Measurements from ENCODE around the gene PIH1D1. TPM values are rescaled to one million over a fixed set of nuclear protein-coding genes. Genes with fewer than 3 reads are reported as not detected.

PIH1D1 gene
- total and polyA plus RNA-seq, 4 donors = 41.4 to 59.4 (median 47.2) TPM

DNA sequence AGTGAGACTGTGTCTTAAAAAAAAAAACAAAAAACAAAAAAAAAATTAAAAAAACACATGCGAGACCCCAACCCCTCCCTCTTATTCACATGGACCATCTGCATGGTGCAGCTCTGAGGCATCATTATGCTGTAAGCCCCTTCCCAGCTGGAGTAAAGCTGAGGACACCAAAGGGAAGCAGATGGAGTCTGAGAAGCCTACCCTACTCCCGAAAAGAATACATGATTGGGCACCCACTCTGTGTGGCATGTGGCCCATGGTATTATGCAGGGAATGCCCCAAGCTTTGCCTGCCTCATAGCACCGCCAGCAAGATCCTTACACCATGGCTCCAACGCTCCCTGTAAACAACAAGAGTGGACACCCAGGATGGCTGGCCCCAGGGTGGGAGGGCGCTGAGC is 33.1 kb downstream of the PIH1D1 start:
- no peak for DNase-seq (ENCODE audit: low spot score)
- H3K9ac ChIP-seq (ENCODE audit: low read depth in 1 of 2, low read length in 2 of 2) = no peak overlapping the region
- no peak overlapping the region for H3K4me3 ChIP-seq (ENCODE audit: low read depth in 1 of 3, low read length in 3 of 3)
- peaks cover under 1 to 16% (median 6%) of the 10 kb centered on the region in 4 donors for H3K27me3 ChIP-seq (ENCODE audit: control insufficient read depth in 4 of 4, insufficient read depth in 4 of 4, low read length in 3 of 4)
- 75% methylated on average over 5 of the region's 5 CpGs for WGBS
- no peak for TF ChIP-seq TAF1 (conservative IDR thresholded peaks at IDR 0.05)
- no peak for TF ChIP-seq GABPA (IDR thresholded peaks at IDR 0.05 in 1 of 2, conservative IDR thresholded peaks at IDR 0.05 in 1 of 2)
- TF ChIP-seq JUND (IDR thresholded peaks at IDR 0.05) = no peak
- no peak for TF ChIP-seq HNF4A (conservative IDR thresholded peaks at IDR 0.05)
- TF ChIP-seq RXRA (IDR thresholded peaks at IDR 0.05) = no peak
- TF ChIP-seq, protein P1, sequence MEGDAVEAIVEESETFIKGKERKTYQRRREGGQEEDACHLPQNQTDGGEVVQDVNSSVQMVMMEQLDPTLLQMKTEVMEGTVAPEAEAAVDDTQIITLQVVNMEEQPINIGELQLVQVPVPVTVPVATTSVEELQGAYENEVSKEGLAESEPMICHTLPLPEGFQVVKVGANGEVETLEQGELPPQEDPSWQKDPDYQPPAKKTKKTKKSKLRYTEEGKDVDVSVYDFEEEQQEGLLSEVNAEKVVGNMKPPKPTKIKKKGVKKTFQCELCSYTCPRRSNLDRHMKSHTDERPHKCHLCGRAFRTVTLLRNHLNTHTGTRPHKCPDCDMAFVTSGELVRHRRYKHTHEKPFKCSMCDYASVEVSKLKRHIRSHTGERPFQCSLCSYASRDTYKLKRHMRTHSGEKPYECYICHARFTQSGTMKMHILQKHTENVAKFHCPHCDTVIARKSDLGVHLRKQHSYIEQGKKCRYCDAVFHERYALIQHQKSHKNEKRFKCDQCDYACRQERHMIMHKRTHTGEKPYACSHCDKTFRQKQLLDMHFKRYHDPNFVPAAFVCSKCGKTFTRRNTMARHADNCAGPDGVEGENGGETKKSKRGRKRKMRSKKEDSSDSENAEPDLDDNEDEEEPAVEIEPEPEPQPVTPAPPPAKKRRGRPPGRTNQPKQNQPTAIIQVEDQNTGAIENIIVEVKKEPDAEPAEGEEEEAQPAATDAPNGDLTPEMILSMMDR (IDR thresholded peaks at IDR 0.05; ENCODE audit: low read depth, low read length, missing input control) = no peak
- TF ChIP-seq HNF4G (IDR thresholded peaks at IDR 0.05) = no peak
- TF ChIP-seq SP1 (IDR thresholded peaks at IDR 0.05) = no peak
- TF ChIP-seq FOXA2 (IDR thresholded peaks at IDR 0.05) = no peak
- TF ChIP-seq, protein P2, sequence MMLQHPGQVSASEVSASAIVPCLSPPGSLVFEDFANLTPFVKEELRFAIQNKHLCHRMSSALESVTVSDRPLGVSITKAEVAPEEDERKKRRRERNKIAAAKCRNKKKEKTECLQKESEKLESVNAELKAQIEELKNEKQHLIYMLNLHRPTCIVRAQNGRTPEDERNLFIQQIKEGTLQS (IDR thresholded peaks at IDR 0.05) = no peak
- TF ChIP-seq, protein P3, sequence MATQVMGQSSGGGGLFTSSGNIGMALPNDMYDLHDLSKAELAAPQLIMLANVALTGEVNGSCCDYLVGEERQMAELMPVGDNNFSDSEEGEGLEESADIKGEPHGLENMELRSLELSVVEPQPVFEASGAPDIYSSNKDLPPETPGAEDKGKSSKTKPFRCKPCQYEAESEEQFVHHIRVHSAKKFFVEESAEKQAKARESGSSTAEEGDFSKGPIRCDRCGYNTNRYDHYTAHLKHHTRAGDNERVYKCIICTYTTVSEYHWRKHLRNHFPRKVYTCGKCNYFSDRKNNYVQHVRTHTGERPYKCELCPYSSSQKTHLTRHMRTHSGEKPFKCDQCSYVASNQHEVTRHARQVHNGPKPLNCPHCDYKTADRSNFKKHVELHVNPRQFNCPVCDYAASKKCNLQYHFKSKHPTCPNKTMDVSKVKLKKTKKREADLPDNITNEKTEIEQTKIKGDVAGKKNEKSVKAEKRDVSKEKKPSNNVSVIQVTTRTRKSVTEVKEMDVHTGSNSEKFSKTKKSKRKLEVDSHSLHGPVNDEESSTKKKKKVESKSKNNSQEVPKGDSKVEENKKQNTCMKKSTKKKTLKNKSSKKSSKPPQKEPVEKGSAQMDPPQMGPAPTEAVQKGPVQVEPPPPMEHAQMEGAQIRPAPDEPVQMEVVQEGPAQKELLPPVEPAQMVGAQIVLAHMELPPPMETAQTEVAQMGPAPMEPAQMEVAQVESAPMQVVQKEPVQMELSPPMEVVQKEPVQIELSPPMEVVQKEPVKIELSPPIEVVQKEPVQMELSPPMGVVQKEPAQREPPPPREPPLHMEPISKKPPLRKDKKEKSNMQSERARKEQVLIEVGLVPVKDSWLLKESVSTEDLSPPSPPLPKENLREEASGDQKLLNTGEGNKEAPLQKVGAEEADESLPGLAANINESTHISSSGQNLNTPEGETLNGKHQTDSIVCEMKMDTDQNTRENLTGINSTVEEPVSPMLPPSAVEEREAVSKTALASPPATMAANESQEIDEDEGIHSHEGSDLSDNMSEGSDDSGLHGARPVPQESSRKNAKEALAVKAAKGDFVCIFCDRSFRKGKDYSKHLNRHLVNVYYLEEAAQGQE (IDR thresholded peaks at IDR 0.05) = no peak
- no peaks in the 10 kb centered on the region for H3K36me3 ChIP-seq (ENCODE audit: control insufficient read depth in 4 of 4, insufficient read depth in 3 of 4, low read depth in 1 of 4, low read length in 3 of 4)
- H3K4me1 ChIP-seq (ENCODE audit: control insufficient read depth in 4 of 4, insufficient read depth in 4 of 4, low read length in 3 of 4) = peaks cover 5 to 11% (median 7%) of the 10 kb centered on the region in 4 donors
- no peaks in the 10 kb centered on the region for H3K9me3 ChIP-seq (ENCODE audit: control insufficient read depth in 4 of 4, low read length in 3 of 4)
- no peak overlapping the region for H3K27ac ChIP-seq (ENCODE audit: low read depth in 1 of 2, low read length in 2 of 2)

DNA sequence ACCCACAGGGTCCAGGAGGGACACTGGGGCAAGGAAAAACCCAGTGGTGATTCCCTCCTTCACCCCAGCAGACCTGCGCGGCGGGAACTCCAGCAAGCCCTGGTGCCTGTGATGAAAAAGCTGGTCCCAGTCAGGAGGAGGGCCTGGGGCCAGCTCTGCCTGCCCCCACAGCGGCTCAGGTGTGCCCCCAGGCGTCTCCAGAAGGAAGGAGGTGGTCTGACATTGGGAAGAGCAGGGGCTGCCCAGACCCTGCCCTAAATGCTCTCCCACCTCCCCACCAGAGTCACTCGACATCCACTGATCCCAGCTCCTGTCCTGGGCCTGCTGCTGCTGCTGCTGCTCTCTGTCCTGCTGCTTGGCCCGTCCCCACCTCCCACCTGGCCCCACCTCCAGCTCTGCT is 34.5 kb downstream of the PIH1D1 start:
- Histone ChIP-seq H3K36me3 (ENCODE audit: control insufficient read depth in 4 of 4, insufficient read depth in 3 of 4, low read depth in 1 of 4, low read length in 3 of 4) (no peaks in the 10 kb centered on the region), H3K4me3 (ENCODE audit: low read depth in 1 of 3, low read length in 3 of 3) (no peak overlapping the region), H3K27me3 (ENCODE audit: control insufficient read depth in 4 of 4, insufficient read depth in 4 of 4, low read length in 3 of 4) (peaks cover 0 to 9% (median 0%) of the 10 kb centered on the region in 4 donors), H3K9me3 (ENCODE audit: control insufficient read depth in 4 of 4, low read length in 3 of 4) (no peaks in the 10 kb centered on the region), H3K4me1 (ENCODE audit: control insufficient read depth in 4 of 4, insufficient read depth in 4 of 4, low read length in 3 of 4) (peaks cover 0 to 3% (median 1%) of the 10 kb centered on the region in 4 donors), H3K27ac (ENCODE audit: low read depth in 1 of 2, low read length in 2 of 2) (no peak overlapping the region), H3K9ac (ENCODE audit: low read depth in 1 of 2, low read length in 2 of 2) (no peak overlapping the region)
- TF ChIP-seq, protein P3 (IDR thresholded peaks at IDR 0.05) = no peak
- TF ChIP-seq, protein P4, sequence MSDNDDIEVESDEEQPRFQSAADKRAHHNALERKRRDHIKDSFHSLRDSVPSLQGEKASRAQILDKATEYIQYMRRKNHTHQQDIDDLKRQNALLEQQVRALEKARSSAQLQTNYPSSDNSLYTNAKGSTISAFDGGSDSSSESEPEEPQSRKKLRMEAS (IDR thresholded peaks at IDR 0.05) = no peak
- TF ChIP-seq SP1 (IDR thresholded peaks at IDR 0.05) (no peak), GABPA (IDR thresholded peaks at IDR 0.05 in 1 of 2, conservative IDR thresholded peaks at IDR 0.05 in 1 of 2) (no peak), RXRA (IDR thresholded peaks at IDR 0.05) (no peak)
- DNase-seq (ENCODE audit: low spot score) = no peak
- 52% methylated on average over 7 of the region's 7 CpGs for WGBS
